DOHH2 (cell line): ENCODE measurements around the gene SCNM1.
A peak's percentile ranks its signal among the peaks of the same experiment; 100 is the strongest.

Source experiments
- H3F3A ChIP-seq: fragments of 200-600 bp; sonication (generic), shearing (Covaris generic); 2 replicates; pipeline ENCODE4 v1.6.0; 2016; ENCODE audit warnings: antibody characterized with exemption, mild to moderate bottlenecking; ENCODE audit not compliant: control insufficient read depth, insufficient read depth
- H3K27ac ChIP-seq: fragments of 200-600 bp; sonication (generic); 2 replicates; pipeline ENCODE4 v1.5.1; 2014; ENCODE audit warnings: low read depth, mild to moderate bottlenecking, low read length, moderate library complexity
- H3K27me3 ChIP-seq: fragments of 200-600 bp; sonication (generic); 2 replicates; pipeline ENCODE4 v1.6.1; 2014; ENCODE audit warnings: mild to moderate bottlenecking, low read length, mixed read lengths; ENCODE audit not compliant: control insufficient read depth
- H3K36me3 ChIP-seq: fragments of 200-600 bp; sonication (generic); 2 replicates; pipeline ENCODE4 v1.6.1; 2014; ENCODE audit warnings: mild to moderate bottlenecking, low read length, moderate library complexity, mixed read lengths; ENCODE audit not compliant: control insufficient read depth
- H3K4me1 ChIP-seq: fragments of 200-600 bp; sonication (generic); 2 replicates; pipeline ENCODE4 v1.6.1; 2014; ENCODE audit warnings: mild to moderate bottlenecking, low read length, mixed read lengths; ENCODE audit not compliant: control insufficient read depth
- H3K4me2 ChIP-seq: fragments of 200-600 bp; sonication (generic); 2 replicates; pipeline ENCODE4 v1.6.0; 2014; ENCODE audit warnings: mild to moderate bottlenecking, low read length, moderate library complexity
- H3K4me3 ChIP-seq: fragments of 200-600 bp; sonication (generic); 2 replicates; pipeline ENCODE4 v1.5.1; 2014; ENCODE audit warnings: mild to moderate bottlenecking, low read length, mixed read lengths
- H3K79me2 ChIP-seq: fragments of 200-600 bp; sonication (generic); 2 replicates; pipeline ENCODE4 v1.6.1; 2014; ENCODE audit warnings: mild to moderate bottlenecking, low read length, mixed read lengths; ENCODE audit not compliant: control insufficient read depth
- H3K9me2 ChIP-seq: fragments of 200-600 bp; sonication (generic); replicated peaks from 2 replicates; pipeline ENCODE4 v1.6.1; 2014; ENCODE audit warnings: mild to moderate bottlenecking, low read length, mixed read lengths; ENCODE audit not compliant: control insufficient read depth
- H3K9me3 ChIP-seq: fragments of 200-600 bp; sonication (generic); 2 replicates; pipeline ENCODE4 v1.6.1; 2014; ENCODE audit warnings: antibody characterized with exemption, low read length, mixed read lengths; ENCODE audit not compliant: control insufficient read depth, insufficient read depth
- H4K20me1 ChIP-seq: fragments of 200-600 bp; sonication (generic); 2 replicates; pipeline ENCODE4 v1.6.0; 2014; ENCODE audit warnings: low read depth, mild to moderate bottlenecking, antibody characterized with exemption, low read length, moderate library complexity; ENCODE audit not compliant: control insufficient read depth, insufficient read depth
- CTCF ChIP-seq: fragments of 200-600 bp; sonication (generic); IDR thresholded peaks from one replicate; pipeline ENCODE4 v1.5.1; 2014; ENCODE audit warnings: antibody characterized with exemption, mild to moderate bottlenecking, low read depth, low read length; ENCODE audit not compliant: poor library complexity, severe bottlenecking
- EZH2phosphoT487 ChIP-seq: fragments of 200-600 bp; sonication (generic); IDR thresholded peaks from 2 replicates; pipeline ENCODE4 v1.6.1; 2017; ENCODE audit warnings: borderline replicate concordance, mild to moderate bottlenecking, antibody characterized with exemption, low read length, moderate library complexity, mixed read lengths

SCNM1 gene

GRCh38 chr1:151143057-151143435 is 22.9 kb upstream of the SCNM1 start:
- Histone ChIP-seq H3K9me2 (no peaks in the 10 kb centered on the region), H3K27ac (no peak overlapping the region), H3K4me1 (peaks cover 52% of the 10 kb centered on the region), H4K20me1 (no peaks in the 10 kb centered on the region), H3K79me2 (no peaks in the 10 kb centered on the region), H3F3A (no peaks in the 10 kb centered on the region), H3K4me3 (0 out of 2 replicates have a peak overlapping the region, but pooled peaks have one; percentile 22), H3K36me3 (no peaks in the 10 kb centered on the region), H3K27me3 (no peaks in the 10 kb centered on the region), H3K4me2 (peak overlapping the region; percentile 33; the same call in 1 of the 2 replicates), H3K9me3 (no peaks in the 10 kb centered on the region)
- TF ChIP-seq CTCF (no peak), EZH2phosphoT487 (no peak)

- Histone ChIP-seq H3K4me2 (peak overlapping the region; percentile 33), H3K27ac (no peak overlapping the region), H3K9me2 (no peaks in the 10 kb centered on the region), H3K4me3 (no peak overlapping the region), H3K9me3 (no peaks in the 10 kb centered on the region), H3K79me2 (no peaks in the 10 kb centered on the region), H4K20me1 (no peaks in the 10 kb centered on the region), H3K4me1 (peaks cover 52% of the 10 kb centered on the region), H3F3A (no peaks in the 10 kb centered on the region), H3K27me3 (no peaks in the 10 kb centered on the region), H3K36me3 (no peaks in the 10 kb centered on the region)
- TF ChIP-seq CTCF (no peak), EZH2phosphoT487 (no peak)
Measured at GRCh38 chr1:151143986-151144385, 22.0 kb upstream of the SCNM1 start.

- no peaks in the 10 kb centered on the region for H3F3A ChIP-seq
- H3K4me1 ChIP-seq: peaks cover 56% of the 10 kb centered on the region
- H3K36me3 ChIP-seq: no peaks in the 10 kb centered on the region
- peak overlapping the region; percentile 33 for H3K4me2 ChIP-seq
- H3K4me3 ChIP-seq: no peak overlapping the region
- no peaks in the 10 kb centered on the region for H4K20me1 ChIP-seq
- no peak overlapping the region for H3K27ac ChIP-seq
- no peaks in the 10 kb centered on the region for H3K9me3 ChIP-seq
- no peaks in the 10 kb centered on the region for H3K9me2 ChIP-seq
- no peaks in the 10 kb centered on the region for H3K27me3 ChIP-seq
- H3K79me2 ChIP-seq: no peaks in the 10 kb centered on the region
- TF ChIP-seq CTCF (no peak), EZH2phosphoT487 (no peak)
Measured at GRCh38 chr1:151144474-151145303, 21.3 kb upstream of the SCNM1 start.
